ENCODE measurements around the gene DAZAP2. TPM values are rescaled to one million over a fixed set of nuclear protein-coding genes. Genes with fewer than 3 reads are reported as not detected.

DAZAP2 gene
- total RNA-seq, 6 experiments from 2014 or later, result 69.0 to 123 (median 108) TPM

GRCh38 chr12:51242876-51243275 is 4.2 kb downstream of the DAZAP2 start:
- no peak for DNase-seq
- 56% methylated on average over 7 of the region's 7 CpGs for WGBS (ENCODE audit: insufficient coverage, low coverage, low lambda C conversion rate, missing lambda C conversion rate)
- H3K4me1 ChIP-seq, result peaks cover 0 to 22% (median 6%) of the 10 kb centered on the region in 4 donors
- no peak for ATAC-seq
- H3K27me3 ChIP-seq, result no peaks in the 10 kb centered on the region
- peaks cover 0 to 44% (median 19%) of the 10 kb centered on the region in 4 donors for H3K36me3 ChIP-seq
- no peak overlapping the region for H3K27ac ChIP-seq
- intact Hi-C loops (cut with DNase I), result loop anchor here in 1 of 2 donors (10.0 kb wide), 1 partner anchor 188 kb away; no protein-coding TSS in a partner anchor
- no peaks in the 10 kb centered on the region for H3K9me3 ChIP-seq
- TF ChIP-seq, protein P1, sequence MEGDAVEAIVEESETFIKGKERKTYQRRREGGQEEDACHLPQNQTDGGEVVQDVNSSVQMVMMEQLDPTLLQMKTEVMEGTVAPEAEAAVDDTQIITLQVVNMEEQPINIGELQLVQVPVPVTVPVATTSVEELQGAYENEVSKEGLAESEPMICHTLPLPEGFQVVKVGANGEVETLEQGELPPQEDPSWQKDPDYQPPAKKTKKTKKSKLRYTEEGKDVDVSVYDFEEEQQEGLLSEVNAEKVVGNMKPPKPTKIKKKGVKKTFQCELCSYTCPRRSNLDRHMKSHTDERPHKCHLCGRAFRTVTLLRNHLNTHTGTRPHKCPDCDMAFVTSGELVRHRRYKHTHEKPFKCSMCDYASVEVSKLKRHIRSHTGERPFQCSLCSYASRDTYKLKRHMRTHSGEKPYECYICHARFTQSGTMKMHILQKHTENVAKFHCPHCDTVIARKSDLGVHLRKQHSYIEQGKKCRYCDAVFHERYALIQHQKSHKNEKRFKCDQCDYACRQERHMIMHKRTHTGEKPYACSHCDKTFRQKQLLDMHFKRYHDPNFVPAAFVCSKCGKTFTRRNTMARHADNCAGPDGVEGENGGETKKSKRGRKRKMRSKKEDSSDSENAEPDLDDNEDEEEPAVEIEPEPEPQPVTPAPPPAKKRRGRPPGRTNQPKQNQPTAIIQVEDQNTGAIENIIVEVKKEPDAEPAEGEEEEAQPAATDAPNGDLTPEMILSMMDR (IDR thresholded peaks at IDR 0.05), result no peak
- TF ChIP-seq POLR2A (IDR thresholded peaks at IDR 0.05), result no peak
- H3K4me3 ChIP-seq, result no peak overlapping the region

- Histone ChIP-seq H3K27ac (no peak overlapping the region), H3K9me3 (no peaks in the 10 kb centered on the region), H3K27me3 (no peaks in the 10 kb centered on the region), H3K36me3 (peaks cover 0 to 44% (median 19%) of the 10 kb centered on the region in 4 donors), H3K4me3 (no peak overlapping the region), H3K4me1 (peaks cover 0 to 18% (median 6%) of the 10 kb centered on the region in 4 donors)
- ATAC-seq, result no peak
- intact Hi-C loops (cut with DNase I), result loop anchor here in 1 of 2 donors (10.0 kb wide), 1 partner anchor 189 kb away; no protein-coding TSS in a partner anchor
- WGBS (ENCODE audit: insufficient coverage, low coverage, low lambda C conversion rate, missing lambda C conversion rate), result 74% methylated on average over 4 of the region's 4 CpGs
- TF ChIP-seq, protein P1 (IDR thresholded peaks at IDR 0.05), result no peak
- TF ChIP-seq POLR2A (IDR thresholded peaks at IDR 0.05), result no peak
- DNase-seq, result no peak
Measured at GRCh38 chr12:51244269-51244668, 5.6 kb downstream of the DAZAP2 start.

- peaks cover 0 to 11% (median under 1%) of the 10 kb centered on the region in 4 donors for H3K4me1 ChIP-seq
- DNase-seq, result no peak
- intact Hi-C loops (cut with DNase I), result loop anchor here in 1 of 2 donors (10.0 kb wide), 1 partner anchor 191 kb away; no protein-coding TSS in a partner anchor
- peaks cover 0 to 39% (median 16%) of the 10 kb centered on the region in 4 donors for H3K36me3 ChIP-seq
- ATAC-seq, result no peak
- H3K9me3 ChIP-seq, result no peaks in the 10 kb centered on the region
- H3K4me3 ChIP-seq, result no peak overlapping the region
- 92% methylated on average over 3 of the region's 11 CpGs for WGBS (ENCODE audit: insufficient coverage, low coverage, low lambda C conversion rate, missing lambda C conversion rate)
- peak overlapping the region in 1 of 3 donors; percentile 29 for H3K27ac ChIP-seq
- TF ChIP-seq, protein P1 (IDR thresholded peaks at IDR 0.05), result no peak
- no peak for TF ChIP-seq POLR2A (IDR thresholded peaks at IDR 0.05)
- no peaks in the 10 kb centered on the region for H3K27me3 ChIP-seq
Measured at GRCh38 chr12:51245476-51246253, 7.0 kb downstream of the DAZAP2 start.

- Histone ChIP-seq H3K9me3 (no peaks in the 10 kb centered on the region), H3K4me3 (no peak overlapping the region), H3K4me1 (peaks cover 0 to 9% (median 0%) of the 10 kb centered on the region in 4 donors), H3K36me3 (peaks cover 0 to 32% (median 13%) of the 10 kb centered on the region in 4 donors), H3K27ac (peak overlapping the region in 1 of 3 donors; percentile 29), H3K27me3 (no peaks in the 10 kb centered on the region)
- WGBS (ENCODE audit: insufficient coverage, low coverage, low lambda C conversion rate, missing lambda C conversion rate), result 39% methylated on average over 6 of the region's 7 CpGs
- DNase-seq, result no peak
- ATAC-seq, result peak; percentile 61 to 80 (median 72)
- TF ChIP-seq POLR2A (IDR thresholded peaks at IDR 0.05), result peak; percentile 33
- TF ChIP-seq, protein P1 (IDR thresholded peaks at IDR 0.05), result peak in 2 of 4 donors; percentile 5 to 21
- intact Hi-C loops (cut with DNase I), result loop anchor here in 1 of 2 donors (10.0 kb wide), 1 partner anchor 192 kb away; no protein-coding TSS in a partner anchor
Measured at GRCh38 chr12:51246254-51246853, 7.7 kb downstream of the DAZAP2 start.

Data from right lobe of liver (tissue), 6 donors.